HG03469 (cell line): ENCODE results near the gene GLYATL2.

Experiments used
- ATAC-seq: cut with Tn5 transposase; IDR thresholded peaks from one replicate; pipeline ENCODE4 v1.9.1; 2021; ENCODE audit warnings: mild to moderate bottlenecking, moderate library complexity, moderate number of reproducible peaks; ENCODE audit not compliant: unreplicated experiment

Gene GLYATL2

GRCh38 chr11:58844361-58845005, at the start of gene GLYATL2:
Gene GLYATL2, minus strand, starts transcription at chr11:58844704. Its CDS starts 5,092 bp downstream, at chr11:58839612.
- no peak for ATAC-seq

DNA sequence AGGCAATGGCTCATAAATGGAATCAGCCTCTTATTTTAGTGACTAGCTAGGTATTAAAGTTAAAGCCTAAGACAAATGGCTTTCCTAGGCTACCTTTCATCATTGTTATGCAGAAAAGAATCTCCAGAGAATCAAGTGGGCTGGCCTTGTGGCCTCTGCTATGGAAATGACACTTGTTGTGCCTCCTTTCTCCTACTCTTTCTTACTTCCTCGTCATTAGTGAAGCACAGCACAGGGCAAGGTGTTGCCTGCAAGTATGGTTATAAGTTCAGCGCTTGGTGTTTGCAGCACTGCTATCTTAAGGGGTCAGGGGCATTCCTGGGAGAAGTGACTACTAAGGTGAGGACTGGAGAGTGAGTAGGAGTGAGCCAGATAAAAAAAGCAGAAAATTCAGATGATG, 49.4 kb upstream of the GLYATL2 start:
- ATAC-seq, result no peak

DNA sequence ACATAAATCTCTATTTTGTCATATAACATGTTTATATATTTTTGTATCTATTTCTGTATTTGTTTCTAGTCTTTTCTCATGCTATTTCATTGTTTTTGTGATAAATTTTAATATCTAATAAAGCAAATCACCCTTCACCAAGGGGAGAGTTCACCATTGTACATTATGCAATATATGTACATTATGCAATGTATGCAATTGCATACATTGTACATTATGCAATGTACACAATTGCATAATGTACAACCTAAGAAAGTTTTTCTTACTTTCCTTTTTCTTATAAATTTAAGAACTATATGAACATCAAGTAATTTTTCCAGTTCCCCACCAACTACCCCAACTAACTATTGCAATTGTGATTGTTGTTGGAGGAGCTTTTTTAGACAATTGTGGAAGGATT, 44.1 kb upstream of the GLYATL2 start:
- no peak for ATAC-seq

- no peak for ATAC-seq
These were observed 42.9 kb upstream of the GLYATL2 start for GRCh38 chr11:58887452-58887851.

- no peak for ATAC-seq
These were observed 36.1 kb upstream of the GLYATL2 start for GRCh38 chr11:58880625-58881024.

DNA sequence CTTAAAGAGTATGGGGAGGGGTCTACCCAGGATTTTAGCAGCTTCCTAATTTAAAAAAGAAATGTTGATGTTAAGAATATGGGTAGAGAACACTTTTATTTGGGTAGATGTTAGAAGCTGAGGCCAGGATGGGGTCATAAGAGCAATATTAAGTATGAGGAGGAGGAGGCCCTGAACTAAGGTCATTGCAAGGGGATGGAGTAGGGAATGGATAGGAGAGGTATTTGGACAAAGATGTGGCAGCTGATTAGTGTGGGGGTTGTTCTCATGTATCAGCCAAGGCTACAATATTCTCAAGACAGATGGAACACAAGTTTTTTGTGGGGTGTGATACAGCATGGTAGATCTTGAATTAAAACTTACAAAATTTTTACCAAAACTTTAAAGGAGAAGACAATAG, 35.7 kb upstream of the GLYATL2 start:
- ATAC-seq, result no peak

DNA sequence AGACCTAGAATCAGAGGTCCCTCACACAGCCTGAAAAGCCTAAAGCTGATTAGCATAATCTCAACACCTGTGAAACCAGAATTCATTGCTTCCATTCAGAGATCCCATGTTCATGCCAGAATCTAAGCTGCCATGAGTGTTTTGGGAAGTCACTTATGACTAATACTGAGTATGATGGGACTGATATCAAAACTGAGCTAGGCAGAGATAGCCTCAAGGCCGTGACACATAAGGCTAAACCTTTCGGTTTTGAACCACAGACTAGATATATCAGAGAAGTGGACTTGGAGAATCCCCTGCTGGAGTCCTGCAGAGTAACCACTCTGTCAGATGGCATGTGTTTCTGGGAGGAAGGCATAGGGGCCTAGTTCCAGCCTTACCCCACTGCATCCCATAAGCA, 23.1 kb upstream of the GLYATL2 start:
- no peak for ATAC-seq

- ATAC-seq, result no peak
These were observed 22.3 kb upstream of the GLYATL2 start for GRCh38 chr11:58866788-58867187.

- no peak for ATAC-seq
These were observed 19.8 kb upstream of the GLYATL2 start for GRCh38 chr11:58864335-58864734.

DNA sequence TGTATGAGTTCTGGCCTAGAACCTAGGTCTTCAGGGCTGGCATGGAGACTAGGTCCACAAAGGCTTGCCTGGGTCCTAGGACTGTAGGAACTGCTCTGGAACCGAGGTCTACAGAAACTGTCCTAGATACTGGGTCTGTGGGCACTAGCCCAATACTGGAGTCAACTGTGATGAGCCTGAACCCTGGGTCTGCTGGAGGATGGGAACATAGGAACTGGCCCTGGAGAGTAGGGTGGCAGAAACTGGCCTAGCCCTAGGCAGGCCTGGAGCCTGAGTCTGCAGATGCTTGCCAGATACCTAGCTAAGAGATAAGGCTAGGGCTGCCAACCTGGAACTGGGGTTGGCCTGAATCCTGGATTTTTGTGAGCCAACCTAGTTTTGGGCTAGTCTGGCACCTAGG, 19.2 kb upstream of the GLYATL2 start:
- no peak for ATAC-seq

DNA sequence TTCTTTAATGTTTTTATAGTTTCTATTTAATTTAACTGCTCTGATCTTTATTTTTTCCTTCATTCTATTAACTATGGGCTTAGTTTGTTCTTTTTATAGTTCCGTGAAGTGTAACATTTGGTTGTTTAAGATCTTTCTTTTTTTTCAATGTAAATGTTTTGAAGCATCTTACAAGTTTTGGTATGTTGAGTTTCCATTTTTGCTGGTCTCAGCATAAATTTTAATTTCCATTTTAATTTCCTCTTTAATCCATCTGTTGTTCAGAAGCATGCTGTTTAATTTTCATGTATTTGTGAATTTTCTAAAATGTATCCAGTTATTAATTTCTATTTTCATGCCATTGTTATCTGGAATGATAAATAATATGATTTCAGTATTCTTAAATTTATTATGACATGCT, 17.0 kb upstream of the GLYATL2 start:
- ATAC-seq, result no peak

DNA sequence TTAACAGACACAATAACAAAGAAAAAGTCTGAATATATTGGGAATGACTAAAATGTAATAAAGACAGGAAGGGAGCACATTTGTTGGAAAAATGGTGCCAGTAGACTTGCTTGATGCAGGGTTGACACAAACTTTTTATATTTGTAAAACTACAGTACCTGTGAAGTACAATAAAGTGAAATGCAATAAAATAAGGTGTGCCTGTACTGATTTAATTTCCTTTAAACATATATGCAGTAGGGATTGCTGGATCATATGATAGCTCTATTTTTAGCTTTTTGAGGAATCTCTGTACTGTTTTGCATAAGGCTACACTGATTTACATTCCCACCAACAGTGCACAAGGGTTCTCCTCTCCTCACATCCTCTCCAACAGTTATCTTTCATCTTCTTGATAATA, 12.3 kb upstream of the GLYATL2 start:
- no peak for ATAC-seq

- ATAC-seq, result no peak
These were observed 882 bp upstream of the GLYATL2 start for GRCh38 chr11:58845386-58845785.

GRCh38 chr11:58837707-58838388, 6.7 kb downstream of the GLYATL2 start:
- ATAC-seq, result no peak

GRCh38 chr11:58832056-58832645, 12.4 kb downstream of the GLYATL2 start:
- ATAC-seq, result no peak

DNA sequence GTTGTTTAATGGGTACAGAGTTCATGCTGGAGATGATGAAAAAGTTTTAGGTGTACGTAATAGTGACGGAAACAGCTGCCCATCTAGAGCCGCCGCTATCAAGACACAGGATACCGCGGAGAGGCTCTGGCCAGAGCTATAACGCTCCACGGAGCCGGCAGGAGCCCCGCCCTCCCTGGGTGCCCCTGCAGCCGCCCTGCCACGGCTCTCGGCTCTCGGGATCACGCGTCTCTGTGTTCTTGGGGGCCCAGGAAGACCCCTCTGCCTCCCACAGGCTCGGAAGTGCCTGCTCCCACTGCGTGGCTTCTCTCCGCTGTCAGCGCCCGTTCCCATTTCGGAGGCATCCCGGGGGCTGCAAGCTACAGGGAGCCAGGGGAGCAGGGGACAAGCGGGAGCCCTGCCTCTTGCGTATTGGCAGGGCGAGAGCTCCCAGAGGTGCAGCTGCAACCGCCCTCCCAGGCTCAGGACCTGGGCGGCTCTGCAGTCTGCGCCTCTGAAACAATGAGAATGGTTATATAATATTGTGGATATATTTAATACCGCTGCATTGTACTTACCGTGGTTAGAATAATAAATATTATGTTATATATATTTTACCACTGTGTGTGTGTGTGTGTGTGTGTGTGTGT, 13.7 kb downstream of the GLYATL2 start:
- no peak for ATAC-seq

GRCh38 chr11:58829786-58830185, 14.7 kb downstream of the GLYATL2 start:
- no peak for ATAC-seq

- no peak for ATAC-seq
These were observed 30.8 kb downstream of the GLYATL2 start for GRCh38 chr11:58813693-58814092.

- ATAC-seq, result no peak
These were observed 33.0 kb downstream of the GLYATL2 start for GRCh38 chr11:58811499-58811898.

- no peak for ATAC-seq
These were observed 37.2 kb downstream of the GLYATL2 start for GRCh38 chr11:58807343-58807742.

GRCh38 chr11:58805065-58805464, 39.4 kb downstream of the GLYATL2 start:
- ATAC-seq, result no peak
